Heart left ventricle (tissue), 13 donors: ENCODE results near the gene SP5.

ENCODE experiments used
- CTCF ChIP-seq, 12 donors: fragments of 200-600 bp; sonication (generic) in 4 of 12; IDR thresholded peaks; one replicate each; pipeline versions ENCODE4 v1.5.0 to v1.8.0; 2018 to 2022; ENCODE audit warnings: antibody characterized with exemption in 12 of 12, mild to moderate bottlenecking in 5 of 12
- POLR2A ChIP-seq, 2 donors: fragments of 450-650 bp; IDR thresholded peaks; one replicate each; pipeline ENCODE4 v1.6.1; 2017; ENCODE audit warnings: antibody characterized with exemption in 2 of 2, mild to moderate bottlenecking in 2 of 2, moderate library complexity in 2 of 2
- donor health status: ischemic (EF 13 %, LVEDD 7.1; RV severe dilation, severe dysfunction).
- donor health status: DM: no; HTN: yes; CAD: no.
- donor health status: DM: no; HTN: no; CAD: no.
- donor health status: ischemic (EF 25% LVEDD 6.9; RV normal size, moderate dysfunction).
- donor health status: ischemic (EF 25% LVEDD 5.7; RV mildly dilated, moderate dysfunction).
- donor health status: ischemic (EF 35%, LVEDD 5.7; RV mildly dilated, moderate dysfunction).
- donor health status: nonischemic (EF 11% LVEDD 7.7; RV severe dilation, severe dysfunction).
- donor health status: DM: yes; HTN: yes; CAD: no.
- donor health status: PGD.
- donor health status: ischemic (EF 29% LVEDD 5.4; RV normal size, mild dysfunction).
- donor health status: nonischemic (EF 23%, LVEDD 6.1; RV moderate dilation, normal function).

- TF ChIP-seq CTCF (IDR thresholded peaks at IDR 0.05) (no peak), POLR2A (IDR thresholded peaks at IDR 0.05) (no peak)
These were observed 25.5 kb downstream of the SP5 start for GRCh38 chr2:170740660-170741059.
